GM19372 (cell line): ENCODE measurements around the gene MICAL2.

Source experiments
- ATAC-seq: cut with Tn5 transposase; IDR thresholded peaks from one replicate; pipeline ENCODE4 v1.9.1; 2021; ENCODE audit warnings: mild to moderate bottlenecking, low read depth, moderate library complexity; ENCODE audit not compliant: unreplicated experiment

MICAL2 gene

DNA sequence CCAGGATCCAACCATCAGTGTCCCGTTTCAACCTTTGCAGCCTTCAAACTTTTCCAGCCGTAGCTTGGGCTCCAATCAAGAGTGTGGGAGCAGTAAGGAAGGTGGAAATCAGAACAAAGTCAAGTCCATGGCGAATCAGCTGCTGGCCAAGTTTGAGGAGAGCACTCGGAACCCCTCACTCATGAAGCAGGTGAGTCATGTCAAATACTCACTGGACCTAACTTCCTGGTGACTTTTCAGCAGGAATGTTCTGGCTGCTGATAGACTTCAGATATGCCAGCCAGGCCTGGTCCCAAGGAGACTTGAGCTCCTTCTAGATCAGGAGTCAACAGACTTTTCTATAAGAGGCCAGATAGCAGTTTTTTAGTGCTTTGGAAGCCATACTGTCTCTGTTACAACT lies 129.0 kb downstream of the MICAL2 start:
- ATAC-seq = no peak

DNA sequence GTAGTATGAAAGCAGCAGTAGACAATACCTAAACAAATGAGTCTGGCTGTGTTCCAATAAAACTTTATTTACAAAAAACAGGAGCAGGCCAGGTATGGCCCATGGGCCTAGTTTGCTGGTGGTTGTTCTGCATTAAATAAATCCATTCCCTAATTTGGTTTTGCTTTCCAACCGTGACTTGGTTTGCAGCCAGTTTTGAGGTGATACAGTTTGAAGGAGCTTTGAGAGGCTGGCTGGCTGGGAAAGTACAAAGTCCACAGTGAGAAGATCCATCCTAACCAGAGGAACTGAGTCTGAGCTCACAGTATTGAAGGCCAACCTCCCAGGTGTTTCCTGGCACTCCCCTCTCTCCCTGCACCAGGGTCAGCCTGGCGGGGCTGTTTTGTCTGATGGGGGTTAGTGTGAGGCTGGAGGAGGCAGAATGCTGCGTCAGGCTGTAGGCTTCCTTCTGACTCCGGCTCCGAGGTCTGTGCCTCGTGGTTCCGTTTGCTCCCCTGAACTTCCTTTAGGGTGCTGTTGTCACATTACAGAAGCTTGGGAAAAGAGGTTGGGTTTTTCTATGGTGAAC lies 129.5 kb downstream of the MICAL2 start:
- ATAC-seq = no peak

DNA sequence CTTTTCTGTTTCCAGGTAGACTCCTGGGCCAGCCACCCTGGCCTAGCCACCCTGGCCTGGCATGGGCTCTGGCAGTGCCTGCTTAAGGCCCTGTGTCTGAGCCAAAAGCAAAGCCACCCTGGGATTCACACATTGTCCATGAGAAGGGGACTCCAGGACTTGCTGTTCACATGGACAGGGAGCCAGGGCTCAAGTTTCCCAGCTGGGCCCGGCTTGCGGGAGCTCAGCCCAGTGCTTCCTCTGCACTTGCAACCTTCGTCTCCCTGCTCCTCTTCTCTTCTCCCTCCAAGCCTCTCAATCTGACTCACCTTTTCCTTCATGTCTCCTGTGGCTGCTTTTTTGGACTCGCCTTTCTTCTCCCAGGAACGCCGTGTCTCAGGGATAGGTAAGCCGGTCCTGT lies 130.3 kb downstream of the MICAL2 start:
- ATAC-seq = no peak

DNA sequence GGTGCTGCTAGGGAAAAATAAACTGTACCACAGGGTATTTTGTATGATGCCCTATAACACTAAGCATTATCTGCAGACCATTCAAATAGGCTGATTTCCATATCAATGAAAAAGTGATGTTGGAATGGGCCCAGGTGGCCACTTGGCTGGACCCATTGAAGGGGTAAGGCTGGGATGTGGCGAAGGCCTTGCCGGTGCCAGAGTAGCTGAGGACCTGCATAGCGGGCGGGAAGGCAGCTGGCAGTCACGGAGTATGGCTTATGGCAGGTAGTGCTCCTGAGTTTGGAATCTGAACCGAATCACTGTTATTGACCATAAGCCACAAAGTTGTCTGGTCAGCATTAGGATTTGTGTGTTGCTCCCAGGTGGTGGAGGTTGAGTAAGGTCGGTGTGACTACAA lies 131.0 kb downstream of the MICAL2 start:
- ATAC-seq = no peak

DNA sequence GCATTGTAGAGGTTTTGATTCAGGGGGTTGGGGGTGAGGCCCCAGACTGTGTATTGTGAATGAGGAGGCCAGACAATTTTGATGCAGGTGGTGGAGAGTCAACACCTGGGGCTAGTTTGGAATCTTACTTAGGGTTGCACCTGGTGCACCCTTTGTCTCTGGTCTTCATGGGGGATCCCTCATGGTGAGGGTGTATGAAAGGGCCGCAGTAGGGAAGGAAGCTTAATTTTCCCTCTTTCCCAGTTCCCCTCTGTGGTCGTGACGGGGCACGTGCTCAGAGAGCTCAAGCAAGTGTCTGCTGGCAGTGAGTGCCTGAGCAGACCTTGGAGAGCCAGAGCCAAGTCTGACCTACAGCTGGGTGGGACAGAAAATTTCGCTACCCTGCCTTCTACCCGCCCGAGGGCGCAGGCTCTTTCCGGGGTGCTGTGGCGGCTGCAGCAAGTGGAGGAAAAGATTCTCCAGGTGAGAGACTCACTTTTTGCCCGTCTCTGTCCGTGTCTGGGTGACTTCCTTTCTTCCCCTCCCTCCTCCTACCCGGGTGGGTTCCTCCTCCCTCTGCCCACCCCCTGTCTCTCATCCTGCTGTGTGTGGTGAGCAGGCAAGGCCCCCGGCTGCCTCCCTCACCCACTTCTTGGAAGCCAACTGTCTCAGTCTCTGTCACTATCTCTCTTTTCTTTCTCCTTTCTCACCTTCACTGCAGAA lies 131.7 kb downstream of the MICAL2 start:
- ATAC-seq = no peak

DNA sequence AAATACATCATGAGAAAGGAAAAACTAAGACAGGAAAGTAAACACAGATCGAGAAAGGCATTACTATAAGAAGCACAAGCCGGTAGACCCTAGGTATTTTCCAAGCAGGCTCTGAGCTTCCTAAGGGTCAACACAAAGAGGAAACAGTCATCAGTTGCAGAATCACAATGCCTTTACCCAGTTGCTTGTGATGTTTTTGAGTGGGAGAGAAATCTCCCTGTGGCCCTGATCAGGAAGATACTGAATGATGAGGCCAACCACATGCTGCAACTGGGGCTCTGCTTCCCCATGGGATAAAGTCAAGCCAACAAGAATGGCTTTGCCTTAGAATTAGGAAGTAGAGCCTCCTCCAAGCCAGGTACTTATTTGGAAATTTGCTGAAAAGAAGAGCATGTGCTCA lies 132.6 kb downstream of the MICAL2 start:
- ATAC-seq = no peak

DNA sequence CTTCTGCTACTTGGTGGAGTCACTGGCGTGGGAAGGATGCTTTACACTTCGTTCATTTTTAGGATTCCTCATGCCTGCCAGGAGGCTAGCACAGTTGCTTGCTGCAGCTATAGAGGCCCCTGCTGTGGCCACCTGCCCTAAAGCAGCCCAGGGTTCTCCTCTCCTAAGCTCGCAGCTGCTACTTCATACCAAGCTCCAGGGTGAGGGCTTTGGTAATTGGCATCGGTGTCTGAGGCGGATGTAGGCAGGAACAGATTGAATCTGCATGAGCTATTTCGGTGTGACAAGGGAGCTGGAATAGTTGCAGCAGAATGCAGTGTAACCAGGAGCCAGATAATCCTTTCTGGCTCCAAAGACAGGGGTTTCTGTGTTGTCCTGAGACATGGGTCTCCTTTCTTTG lies 133.1 kb downstream of the MICAL2 start:
- ATAC-seq = no peak

DNA sequence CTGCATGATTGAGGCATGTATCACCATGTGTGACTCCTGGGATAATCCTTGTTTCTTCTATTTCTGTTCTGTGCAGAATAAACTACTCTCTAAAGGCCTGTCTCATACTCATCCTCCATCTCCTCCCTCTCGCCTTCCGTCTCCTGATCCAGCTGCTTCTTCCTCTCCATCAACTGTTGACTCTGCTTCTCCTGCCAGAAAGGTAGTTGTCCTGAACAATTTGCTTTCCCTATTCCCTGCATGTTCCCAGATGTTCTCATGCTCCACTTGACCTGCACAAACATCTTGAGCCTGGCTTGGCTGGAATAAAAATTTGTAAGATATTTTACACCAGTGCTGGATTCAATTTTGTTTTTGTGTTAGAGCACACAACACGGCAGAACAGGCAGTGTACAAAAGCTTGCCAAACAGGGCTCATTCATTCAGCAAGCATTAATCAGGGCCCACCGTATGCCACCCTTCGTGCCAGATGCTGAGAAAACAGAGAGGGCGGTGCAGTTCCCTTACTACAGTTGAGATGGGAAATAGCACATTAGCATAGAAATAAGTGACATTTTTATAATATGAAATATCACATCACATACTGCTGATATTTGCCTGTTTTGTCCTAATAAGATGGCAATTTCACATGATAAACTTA lies 133.6 kb downstream of the MICAL2 start:
- ATAC-seq = no peak

DNA sequence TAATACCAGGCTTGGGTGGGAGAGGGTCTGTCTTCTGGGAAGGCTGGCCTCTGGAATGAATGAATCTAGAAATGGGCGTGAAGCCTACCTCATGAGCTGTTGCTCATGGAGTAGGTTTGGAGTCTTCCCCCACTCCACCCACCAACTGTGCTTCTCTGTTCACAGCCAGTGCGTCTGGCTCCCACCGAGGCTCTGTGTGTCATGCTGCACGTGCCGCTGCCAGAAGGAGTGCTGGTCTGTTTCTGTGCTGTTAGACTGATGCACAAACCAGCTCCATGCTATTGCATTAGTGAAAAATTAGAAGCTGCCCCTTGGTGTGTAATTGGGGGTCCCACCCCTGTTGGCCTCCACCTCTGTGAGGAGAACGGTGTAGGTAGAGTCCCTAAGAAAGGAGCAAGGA lies 134.7 kb downstream of the MICAL2 start:
- no peak for ATAC-seq

DNA sequence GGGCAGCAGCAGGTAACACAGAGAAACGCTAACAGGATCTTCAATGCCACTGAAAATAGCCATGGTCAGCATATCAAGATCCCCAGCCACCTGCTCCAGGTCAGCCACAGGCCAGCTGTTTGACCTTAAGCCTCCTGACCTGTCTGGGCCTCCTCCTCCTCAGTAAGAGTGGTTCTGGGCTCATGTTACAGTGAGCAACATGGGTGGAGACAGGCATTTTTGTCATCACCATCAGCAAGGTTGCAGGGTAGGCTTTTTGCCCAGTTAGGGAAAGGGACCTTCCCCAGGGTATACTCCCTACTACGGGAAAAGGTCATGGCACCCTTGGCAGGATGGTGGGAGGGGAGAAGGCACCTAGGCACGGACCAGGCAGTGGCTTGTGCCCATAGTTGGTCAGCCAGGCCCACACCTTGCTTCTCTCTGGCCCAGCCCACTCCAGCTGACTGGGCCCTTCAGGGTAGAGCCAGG lies 135.2 kb downstream of the MICAL2 start:
- ATAC-seq = no peak

DNA sequence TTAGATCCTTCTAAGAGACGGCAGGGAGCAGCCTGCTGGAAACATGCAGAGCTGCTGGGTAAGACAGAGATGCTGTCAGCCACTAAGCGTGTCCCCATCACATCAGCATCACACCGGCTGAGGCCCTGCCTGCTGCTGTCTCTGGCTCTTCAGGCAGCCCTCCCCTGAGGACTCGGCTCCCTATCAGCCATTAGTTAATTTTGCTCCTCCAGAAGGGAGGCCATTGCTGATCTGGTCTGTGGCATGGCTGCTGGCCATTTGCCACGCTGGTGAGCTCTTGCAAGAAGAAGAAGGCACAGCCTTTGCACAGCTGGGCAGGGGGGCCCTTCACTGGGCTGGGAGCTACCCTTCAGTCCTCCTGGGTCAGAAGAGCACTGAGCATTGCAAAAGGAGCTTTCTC lies 135.8 kb downstream of the MICAL2 start:
- ATAC-seq = no peak

DNA sequence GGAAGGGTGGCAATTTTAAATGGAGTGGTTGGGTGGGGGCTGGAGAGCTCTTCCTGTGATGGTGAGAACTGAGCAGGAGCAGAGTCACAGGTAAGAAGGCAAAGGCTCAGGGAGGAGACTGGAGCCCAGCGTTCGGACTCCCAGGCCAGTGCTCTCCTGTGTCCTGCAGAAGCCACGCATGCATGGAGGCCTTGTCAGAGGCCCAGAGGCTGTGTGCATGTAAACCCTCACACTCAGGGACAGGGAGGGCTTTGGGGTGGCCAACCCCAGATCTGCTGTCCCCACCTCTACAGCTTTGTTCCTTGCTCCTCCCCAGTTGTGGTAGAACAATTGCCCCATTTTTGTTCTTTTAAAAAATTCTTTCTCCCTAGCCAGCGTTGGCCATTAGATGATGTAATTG lies 136.6 kb downstream of the MICAL2 start:
- no peak for ATAC-seq

DNA sequence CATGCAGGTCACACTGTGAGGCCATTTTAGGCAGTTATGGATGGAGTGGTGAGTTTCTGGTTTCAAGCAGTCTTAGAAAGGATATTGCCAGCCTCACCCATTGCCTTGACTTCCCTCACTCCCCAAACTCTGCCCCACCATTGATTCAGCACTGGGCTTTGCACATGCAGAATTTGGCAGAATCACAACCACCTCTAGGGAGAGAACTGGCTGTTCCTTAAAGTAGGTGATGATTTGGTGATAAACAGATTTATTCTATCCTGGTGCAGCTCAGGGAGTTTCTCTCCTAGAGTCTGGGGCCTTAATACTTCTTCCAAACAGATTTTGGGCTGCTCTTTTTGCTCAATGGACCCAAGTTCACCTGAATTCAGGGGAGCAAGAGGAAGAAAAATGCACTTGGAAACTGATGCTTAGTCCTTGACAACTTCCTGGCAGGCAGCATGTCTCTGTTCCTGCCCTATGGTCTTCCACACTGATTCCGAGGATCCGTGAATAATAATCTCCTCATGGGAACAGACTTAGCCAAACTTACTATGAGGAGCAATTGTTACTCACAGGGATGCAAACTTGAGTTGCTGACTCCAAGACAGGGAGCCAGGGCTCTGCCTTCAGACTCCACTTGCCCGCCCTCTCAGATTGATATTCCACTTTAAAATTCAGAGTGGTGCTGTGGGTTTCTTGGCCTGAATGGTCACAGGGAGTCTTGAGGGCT lies 137.3 kb downstream of the MICAL2 start:
- no peak for ATAC-seq

DNA sequence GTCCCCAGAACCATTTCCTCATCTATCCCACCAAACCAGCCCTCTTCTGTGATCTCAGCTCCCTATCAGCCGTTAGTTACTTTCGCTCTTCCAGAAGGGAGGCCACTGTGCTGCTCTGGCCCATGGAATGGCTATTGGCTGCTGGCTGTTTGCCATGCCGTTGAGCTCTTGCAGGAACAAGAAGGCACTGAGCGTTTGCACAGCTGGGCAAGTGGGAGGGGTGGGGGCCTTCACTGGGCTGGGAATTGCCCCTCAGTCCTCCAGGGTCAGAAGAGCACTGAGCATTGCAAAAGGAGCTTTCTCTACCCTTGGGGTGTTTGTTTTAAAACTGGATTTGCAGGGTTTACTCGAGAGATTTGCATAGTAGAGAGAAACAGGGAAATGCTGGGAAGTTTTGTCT lies 137.9 kb downstream of the MICAL2 start:
- no peak for ATAC-seq

DNA sequence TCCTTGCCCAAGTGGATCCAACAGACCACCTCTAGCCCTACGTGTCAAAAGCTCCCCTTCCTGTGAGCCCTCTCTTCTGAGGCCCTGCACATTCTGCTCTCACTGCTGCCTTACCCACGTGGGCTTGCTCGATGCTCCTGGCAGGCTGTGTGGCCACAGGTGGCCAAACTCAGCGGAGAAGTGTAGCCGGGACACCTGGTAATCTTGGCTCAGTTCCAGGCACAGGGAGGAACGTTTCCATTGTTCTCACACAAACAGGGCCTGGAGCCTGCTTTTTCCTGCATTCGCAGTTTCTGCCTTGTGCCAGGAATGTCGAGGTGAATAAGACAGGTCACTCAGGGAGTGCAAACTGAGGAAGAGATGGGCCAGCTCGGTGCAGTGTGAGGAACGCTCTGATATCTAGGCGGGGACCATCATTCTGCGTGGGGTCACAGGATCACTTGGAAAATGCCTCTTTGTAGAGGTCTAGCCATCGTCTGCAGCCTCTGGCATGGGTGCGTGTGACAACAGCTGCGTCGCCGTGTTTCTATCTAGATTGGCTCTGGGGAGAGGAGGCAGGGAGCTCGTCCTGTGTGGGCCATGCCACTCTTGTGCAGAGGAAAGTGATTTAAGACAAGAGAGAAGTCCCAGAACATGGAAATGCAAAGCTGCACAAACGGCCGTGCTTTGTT lies 139.3 kb downstream of the MICAL2 start:
- ATAC-seq = no peak

DNA sequence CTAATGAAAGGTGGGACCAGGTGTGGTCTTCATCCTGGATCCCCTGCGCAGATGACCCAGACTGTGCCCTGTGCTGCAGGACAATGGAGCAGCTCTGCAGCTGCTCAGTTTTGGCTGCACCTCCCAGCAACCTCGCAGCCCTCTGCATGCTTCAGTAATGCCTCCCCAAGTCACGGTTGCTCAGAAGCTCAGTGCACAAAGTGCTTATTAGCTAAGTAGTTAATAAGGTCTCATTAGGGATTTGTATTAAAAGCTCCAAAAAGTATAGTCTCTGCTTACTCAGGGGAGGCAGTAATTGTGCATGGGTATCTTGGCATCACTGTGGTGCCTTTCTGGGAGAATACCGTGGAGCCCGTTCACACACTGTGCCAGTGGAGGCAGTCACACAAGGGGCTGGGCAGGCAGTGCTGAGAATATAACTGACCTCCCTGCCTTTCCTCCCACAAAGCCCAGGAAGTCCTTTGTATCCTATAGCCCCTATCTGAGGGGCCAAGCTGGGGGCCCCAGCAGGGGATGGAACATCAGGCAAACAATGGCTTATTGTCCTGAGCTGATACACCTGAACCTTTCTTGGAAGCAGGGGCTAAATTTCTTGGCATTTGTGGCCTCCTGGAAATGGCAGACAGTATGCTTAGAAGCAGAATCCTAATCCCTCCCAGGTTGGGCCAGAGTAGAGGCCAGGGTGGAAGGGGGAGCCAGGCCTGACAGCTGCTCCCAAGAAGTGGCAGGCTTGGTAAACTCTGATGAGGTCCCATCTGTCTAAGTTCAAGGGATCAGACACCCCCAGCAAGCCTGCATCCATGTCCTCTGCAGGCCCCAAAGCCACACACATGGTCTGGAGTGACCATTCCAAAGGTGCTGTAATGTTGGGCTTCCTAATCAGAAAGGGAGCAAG lies 141.5 kb downstream of the MICAL2 start:
- no peak for ATAC-seq

DNA sequence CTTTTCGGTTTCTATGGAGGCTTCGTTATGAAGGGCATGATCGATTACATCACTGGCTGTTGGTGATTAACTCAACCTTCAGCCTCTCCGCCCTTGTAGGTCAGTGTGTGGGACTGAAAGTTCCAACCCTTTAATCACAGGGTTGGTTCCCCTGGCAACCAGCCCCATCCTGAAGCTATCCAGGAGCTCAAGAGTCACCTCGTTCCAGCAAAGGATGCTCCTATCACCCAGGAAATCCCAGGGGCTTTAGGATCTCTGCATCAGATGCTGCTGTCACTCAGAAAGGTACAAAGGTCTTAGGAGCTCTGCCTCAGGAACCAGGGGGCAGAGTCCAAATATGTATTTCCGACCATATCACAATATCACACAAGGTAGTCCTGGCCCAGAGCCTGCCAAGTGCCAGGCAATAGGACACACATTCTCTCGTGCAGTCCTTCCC lies 143.5 kb downstream of the MICAL2 start:
- ATAC-seq = no peak

DNA sequence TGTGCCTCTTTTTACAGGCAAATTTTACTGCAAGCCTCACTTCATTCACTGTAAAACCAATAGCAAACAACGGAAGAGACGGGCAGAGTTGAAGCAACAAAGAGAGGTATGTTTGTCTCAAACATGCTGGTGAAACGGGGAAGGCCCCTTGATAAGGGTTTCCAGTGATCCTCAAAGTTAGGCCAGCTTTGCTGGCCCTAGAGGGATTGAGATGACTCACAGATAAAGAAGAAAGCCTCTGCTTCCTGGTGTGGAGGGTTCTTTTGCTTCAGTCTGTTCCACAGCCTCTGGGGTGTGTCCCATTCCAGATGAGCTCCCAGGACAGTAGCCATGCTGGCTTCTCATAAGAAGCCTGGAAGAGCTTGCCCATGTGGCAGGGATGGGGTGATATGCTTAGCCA lies 148.1 kb downstream of the MICAL2 start:
- no peak for ATAC-seq

DNA sequence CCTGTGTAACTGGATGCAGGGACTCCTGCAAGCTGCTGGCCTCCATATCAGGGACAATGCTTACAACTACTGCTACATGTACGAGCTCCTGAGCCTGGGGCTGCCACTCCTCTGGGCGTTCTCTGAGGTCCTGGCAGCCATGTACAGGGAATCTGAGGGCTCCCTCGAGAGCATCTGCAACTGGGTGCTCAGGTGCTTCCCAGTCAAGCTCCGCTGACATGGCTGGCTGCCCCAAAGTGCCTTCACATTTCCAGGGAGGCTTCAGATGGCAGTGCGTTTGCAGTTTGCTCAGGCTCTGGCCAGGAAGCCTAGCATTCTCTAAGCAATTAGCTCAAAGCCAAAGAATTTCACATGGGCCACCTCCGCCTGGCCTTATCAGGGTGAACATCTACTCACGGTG lies 149.6 kb downstream of the MICAL2 start:
- no peak for ATAC-seq
